NCI-H187 treated with DMSO at 0.1 percent for 48 hours (cell line): ENCODE data around the gene FIBCD1.

Experiments
- DNase-seq: peaks from one replicate; lab custom pipeline; 2025; lab: John Stamatoyannopoulos, UW

Gene FIBCD1

GRCh38 chr9:130938652-130939404 lies at the start of gene FIBCD1:
Gene FIBCD1 (minus strand): TSS chr9:130939247. CDS start chr9:130938607, 640 bp downstream.
- DNase-seq: no peak

- DNase-seq: no peak
These were observed 49.3 kb upstream of the FIBCD1 start for GRCh38 chr9:130988400-130988747.

GRCh38 chr9:130987738-130988399 lies 48.8 kb upstream of the FIBCD1 start:
- DNase-seq: no peak

- no peak for DNase-seq
These were observed 48.0 kb upstream of the FIBCD1 start for GRCh38 chr9:130987054-130987453.

- DNase-seq: no peak
These were observed 47.4 kb upstream of the FIBCD1 start for GRCh38 chr9:130986356-130986965.

GRCh38 chr9:130985606-130986162 lies 46.6 kb upstream of the FIBCD1 start:
- DNase-seq: no peak

GRCh38 chr9:130985029-130985428 lies 46.0 kb upstream of the FIBCD1 start:
- DNase-seq: no peak

- no peak for DNase-seq
These were observed 45.5 kb upstream of the FIBCD1 start for GRCh38 chr9:130984521-130984920.

- DNase-seq: no peak
These were observed 44.9 kb upstream of the FIBCD1 start for GRCh38 chr9:130983970-130984369.

GRCh38 chr9:130983359-130983670 lies 44.3 kb upstream of the FIBCD1 start:
- DNase-seq: no peak

GRCh38 chr9:130982636-130983358 lies 43.8 kb upstream of the FIBCD1 start:
- no peak for DNase-seq

- DNase-seq: no peak
These were observed 42.7 kb upstream of the FIBCD1 start for GRCh38 chr9:130981756-130982137.

GRCh38 chr9:130981002-130981755 lies 42.1 kb upstream of the FIBCD1 start:
- no peak for DNase-seq

GRCh38 chr9:130980526-130980925 lies 41.5 kb upstream of the FIBCD1 start:
- DNase-seq: no peak

- no peak for DNase-seq
These were observed 40.7 kb upstream of the FIBCD1 start for GRCh38 chr9:130979591-130980385.

- DNase-seq: no peak
These were observed 38.8 kb upstream of the FIBCD1 start for GRCh38 chr9:130977811-130978221.

GRCh38 chr9:130975932-130976841 lies 37.1 kb upstream of the FIBCD1 start:
- no peak for DNase-seq

- DNase-seq: no peak
These were observed 36.1 kb upstream of the FIBCD1 start for GRCh38 chr9:130975156-130975555.

- no peak for DNase-seq
These were observed 35.6 kb upstream of the FIBCD1 start for GRCh38 chr9:130974697-130975096.
